ENCODE measurements around the gene PIM1.
A peak's percentile ranks its signal among the peaks of the same experiment; 100 is the strongest.

The PIM1 gene

DNA sequence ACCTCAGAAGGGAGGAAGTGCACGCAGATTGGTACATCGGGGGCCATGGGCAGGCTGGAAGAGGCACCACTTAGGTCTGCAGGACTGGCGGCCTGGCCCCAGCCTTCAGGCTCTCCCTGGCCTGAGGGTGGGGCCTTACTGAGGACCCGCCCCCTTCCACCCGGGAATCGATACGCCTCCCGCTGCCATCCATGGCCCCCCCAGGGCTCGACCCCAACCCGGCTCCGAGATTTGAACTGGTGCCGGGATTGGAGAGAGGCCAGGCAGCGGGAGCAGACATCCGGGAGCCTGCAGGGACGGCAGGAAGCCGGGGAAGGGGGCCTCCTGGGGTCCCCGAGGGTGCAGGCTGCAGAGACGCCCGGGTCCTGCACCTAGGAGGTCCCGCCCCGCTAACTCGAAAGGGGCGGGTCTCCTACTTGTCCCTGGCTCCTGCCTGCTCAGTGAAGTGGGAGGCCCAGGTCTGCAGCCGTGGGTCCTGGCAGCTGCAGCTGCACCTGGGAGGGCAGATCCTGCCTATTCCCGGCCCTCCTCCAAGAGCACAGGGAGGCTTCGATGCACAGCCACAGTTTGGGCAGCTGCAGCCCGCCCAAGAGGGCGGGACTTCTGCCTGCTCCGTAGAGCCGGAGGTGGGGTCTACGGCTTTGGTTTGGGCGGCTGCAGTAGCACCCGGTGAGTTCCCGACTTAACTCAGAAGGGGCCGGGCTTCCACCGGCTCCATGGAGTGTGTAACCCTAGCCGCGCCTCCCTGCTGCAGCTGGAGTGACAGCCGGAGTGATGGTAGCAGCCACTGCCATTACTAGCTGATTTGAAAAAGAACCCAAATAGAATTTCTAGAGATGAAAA is 52.4 kb downstream of the PIM1 start:
- H2BK15ac ChIP-seq (replicated peaks; ENCODE audit: low read depth), result no peak overlapping the region
- no CpG with 5 or more reads among the region's 39 CpGs for WGBS (ENCODE audit: extremely low coverage, insufficient coverage, low lambda C conversion rate)
- H3K9ac ChIP-seq (ENCODE audit: low read length), result peak overlapping the region; percentile 62
- H3K4ac ChIP-seq (ENCODE audit: low read depth, low read length), result no peak overlapping the region
- H3K23ac ChIP-seq (ENCODE audit: low read length), result no peak overlapping the region
- H3K27me3 ChIP-seq (ENCODE audit: insufficient read depth, low read length, poor library complexity), result no peaks in the 10 kb centered on the region
- H3K79me2 ChIP-seq (ENCODE audit: control insufficient read depth, insufficient read depth, low read length), result no peaks in the 10 kb centered on the region
- no peak overlapping the region for H4K8ac ChIP-seq (ENCODE audit: low read depth, low read length)
- no peaks in the 10 kb centered on the region for H3K36me3 ChIP-seq (ENCODE audit: control insufficient read depth, insufficient read depth, low read length)
- no peaks in the 10 kb centered on the region for H3K4me1 ChIP-seq (ENCODE audit: control insufficient read depth, low read depth, low read length)
- peak overlapping the region; percentile 12 for H3K18ac ChIP-seq (ENCODE audit: low read length)
- H3K27ac ChIP-seq (ENCODE audit: low read depth, low read length), result peak overlapping the region; percentile 17
- H3K4me3 ChIP-seq (ENCODE audit: low read length), result peak overlapping the region; percentile 25
- no peaks in the 10 kb centered on the region for H3K79me1 ChIP-seq (ENCODE audit: low read length)
- no peak overlapping the region for H2AK5ac ChIP-seq (ENCODE audit: low read length)
- peak overlapping the region; percentile 53 for H3K4me2 ChIP-seq (ENCODE audit: low read length)
- peak; percentile 99 for DNase-seq
- H2BK120ac ChIP-seq (ENCODE audit: low read depth, low read length), result no peak overlapping the region
- no peak overlapping the region for H4K5ac ChIP-seq (ENCODE audit: low read length)
- H3K56ac ChIP-seq (ENCODE audit: low read length), result peak overlapping the region; percentile 87
- no peak overlapping the region for H2BK5ac ChIP-seq (ENCODE audit: low read length)

- Histone ChIP-seq H3K27ac (ENCODE audit: low read depth, low read length) (no peak overlapping the region), H3K4me3 (ENCODE audit: low read length) (no peak overlapping the region)
These were observed 53.0 kb downstream of the PIM1 start for GRCh38 chr6:37222992-37223391.

More at GRCh38 chr6:37222992-37223391, 53.0 kb downstream of the PIM1 start:
- H3K23ac ChIP-seq (ENCODE audit: low read length), result no peak overlapping the region
- H3K27me3 ChIP-seq (ENCODE audit: insufficient read depth, low read length, poor library complexity), result no peaks in the 10 kb centered on the region
- no peaks in the 10 kb centered on the region for H3K79me1 ChIP-seq (ENCODE audit: low read length)
- H3K56ac ChIP-seq (ENCODE audit: low read length), result no peak overlapping the region
- no peaks in the 10 kb centered on the region for H3K36me3 ChIP-seq (ENCODE audit: control insufficient read depth, insufficient read depth, low read length)
- H2BK15ac ChIP-seq (replicated peaks; ENCODE audit: low read depth), result no peak overlapping the region
- no peak overlapping the region for H2AK5ac ChIP-seq (ENCODE audit: low read length)
- no peak overlapping the region for H3K9ac ChIP-seq (ENCODE audit: low read length)
- no peak overlapping the region for H3K4ac ChIP-seq (ENCODE audit: low read depth, low read length)
- no peak overlapping the region for H3K18ac ChIP-seq (ENCODE audit: low read length)
- DNase-seq, result no peak
- no peak overlapping the region for H4K8ac ChIP-seq (ENCODE audit: low read depth, low read length)
- no peak overlapping the region for H4K5ac ChIP-seq (ENCODE audit: low read length)
- H3K79me2 ChIP-seq (ENCODE audit: control insufficient read depth, insufficient read depth, low read length), result no peaks in the 10 kb centered on the region
- no peak overlapping the region for H2BK5ac ChIP-seq (ENCODE audit: low read length)
- no peak overlapping the region for H2BK120ac ChIP-seq (ENCODE audit: low read depth, low read length)
- no peak overlapping the region for H3K4me2 ChIP-seq (ENCODE audit: low read length)
- no peaks in the 10 kb centered on the region for H3K4me1 ChIP-seq (ENCODE audit: control insufficient read depth, low read depth, low read length)
